GM18526 (cell line): ENCODE measurements around the gene MATR3.

Source experiments
- POLR2A ChIP-seq: IDR thresholded peaks from 3 replicates; pipeline ENCODE4 v1.6.1; 2011; ENCODE audit not compliant: insufficient read length; ENCODE audit errors: extremely low read depth

MATR3 gene

DNA sequence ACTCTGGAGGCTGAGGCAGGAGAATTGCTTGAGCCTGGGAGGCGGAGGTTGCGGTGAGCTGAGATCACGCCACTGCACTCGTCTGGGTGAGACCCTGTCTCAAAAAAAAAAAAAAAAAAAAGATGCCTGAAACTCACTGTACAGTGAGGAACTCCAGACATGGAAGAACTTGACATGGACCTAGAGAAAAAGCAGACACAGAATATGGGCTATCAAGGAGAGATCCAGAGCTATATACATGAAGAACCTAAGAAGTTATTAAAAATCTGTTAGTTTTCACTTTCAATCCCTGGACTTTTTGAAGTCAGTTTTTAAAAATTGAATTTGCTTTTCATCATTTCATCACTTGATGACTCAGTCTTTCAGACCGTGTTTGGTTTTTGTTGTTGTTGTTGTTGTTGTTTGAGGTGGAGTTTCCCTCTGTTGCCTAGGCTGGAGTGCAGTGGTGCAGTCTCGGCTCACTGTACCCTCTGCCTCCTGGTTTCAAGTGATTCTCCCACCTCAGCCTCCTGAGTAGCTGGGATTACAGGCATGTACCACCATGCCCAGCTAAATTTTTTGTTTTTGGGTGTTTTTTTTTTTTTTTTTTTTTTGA is 68.4 kb downstream of the MATR3 start:
- TF ChIP-seq POLR2A = no peak

DNA sequence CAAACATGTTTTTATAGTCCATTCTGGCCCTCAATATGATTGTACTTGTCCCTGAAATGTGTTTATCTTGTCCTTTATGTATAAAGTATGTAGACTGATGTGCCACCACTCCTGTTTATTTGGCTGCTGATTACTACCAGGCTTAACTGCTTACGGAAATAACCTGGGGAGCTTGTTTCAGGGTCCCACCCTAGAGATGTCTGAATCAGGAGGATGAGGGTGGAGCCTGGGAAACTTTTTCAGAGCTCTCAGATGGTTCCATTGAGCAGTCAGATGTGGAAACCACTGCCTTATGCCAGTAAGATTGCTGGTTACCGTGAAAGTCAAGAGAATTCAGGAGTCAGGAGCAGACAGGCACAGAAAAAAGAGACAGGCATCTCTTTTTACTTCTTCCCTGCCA is 70.4 kb downstream of the MATR3 start:
- TF ChIP-seq POLR2A = no peak

DNA sequence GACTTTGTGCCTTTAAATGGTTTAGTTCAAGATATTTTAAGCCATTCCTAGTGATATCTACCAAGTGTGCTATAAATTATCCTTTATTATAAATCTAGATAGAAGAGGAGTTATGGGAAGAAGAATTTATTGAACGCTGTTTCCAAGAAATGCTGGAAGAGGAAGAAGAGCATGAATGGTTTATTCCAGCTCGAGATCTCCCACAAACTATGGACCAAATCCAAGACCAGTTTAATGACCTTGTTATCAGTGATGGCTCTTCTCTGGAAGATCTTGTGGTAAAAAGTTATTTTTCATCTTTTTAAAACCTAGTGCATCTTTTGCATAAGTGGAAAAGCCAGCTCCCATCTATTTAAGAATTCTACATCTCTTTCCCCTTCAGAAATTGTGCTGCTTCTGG is 70.9 kb downstream of the MATR3 start:
- TF ChIP-seq POLR2A = no peak

DNA sequence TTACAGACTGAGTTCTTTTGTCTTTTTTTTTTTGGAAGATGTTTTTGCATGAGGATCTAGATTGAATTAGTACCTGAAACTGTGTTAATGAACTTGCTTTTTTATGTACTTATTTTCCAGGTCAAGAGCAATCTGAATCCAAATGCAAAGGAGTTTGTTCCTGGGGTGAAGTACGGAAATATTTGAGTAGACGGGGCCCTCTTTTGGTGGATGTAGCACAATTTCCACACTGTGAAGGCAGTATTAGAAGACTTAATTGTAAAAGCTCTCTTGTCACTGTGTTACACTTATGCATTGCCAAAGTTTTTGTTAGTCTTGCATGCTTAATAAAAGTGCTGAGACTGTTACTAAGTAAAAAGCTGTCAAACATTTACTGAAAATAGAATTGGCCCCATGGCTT is 75.1 kb downstream of the MATR3 start:
- TF ChIP-seq POLR2A = no peak

DNA sequence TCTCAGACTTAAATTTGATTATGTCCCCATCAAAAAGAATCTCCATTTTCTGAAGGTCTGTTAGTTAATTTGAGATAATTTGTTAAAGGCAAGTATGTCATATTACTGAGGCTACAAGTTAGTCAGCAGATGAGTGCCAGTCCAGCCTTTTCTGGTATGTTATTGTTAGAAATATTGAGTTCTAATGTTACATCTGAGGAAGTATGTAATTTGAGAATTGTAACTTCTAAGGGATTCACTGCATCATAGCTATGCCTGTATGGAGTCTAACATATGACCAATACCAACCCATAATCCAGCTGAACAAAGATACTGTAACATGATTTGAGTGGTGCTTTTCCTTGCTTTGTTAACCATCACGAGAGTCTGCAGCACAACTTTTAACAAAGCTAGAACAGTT is 75.6 kb downstream of the MATR3 start:
- no peak for TF ChIP-seq POLR2A

DNA sequence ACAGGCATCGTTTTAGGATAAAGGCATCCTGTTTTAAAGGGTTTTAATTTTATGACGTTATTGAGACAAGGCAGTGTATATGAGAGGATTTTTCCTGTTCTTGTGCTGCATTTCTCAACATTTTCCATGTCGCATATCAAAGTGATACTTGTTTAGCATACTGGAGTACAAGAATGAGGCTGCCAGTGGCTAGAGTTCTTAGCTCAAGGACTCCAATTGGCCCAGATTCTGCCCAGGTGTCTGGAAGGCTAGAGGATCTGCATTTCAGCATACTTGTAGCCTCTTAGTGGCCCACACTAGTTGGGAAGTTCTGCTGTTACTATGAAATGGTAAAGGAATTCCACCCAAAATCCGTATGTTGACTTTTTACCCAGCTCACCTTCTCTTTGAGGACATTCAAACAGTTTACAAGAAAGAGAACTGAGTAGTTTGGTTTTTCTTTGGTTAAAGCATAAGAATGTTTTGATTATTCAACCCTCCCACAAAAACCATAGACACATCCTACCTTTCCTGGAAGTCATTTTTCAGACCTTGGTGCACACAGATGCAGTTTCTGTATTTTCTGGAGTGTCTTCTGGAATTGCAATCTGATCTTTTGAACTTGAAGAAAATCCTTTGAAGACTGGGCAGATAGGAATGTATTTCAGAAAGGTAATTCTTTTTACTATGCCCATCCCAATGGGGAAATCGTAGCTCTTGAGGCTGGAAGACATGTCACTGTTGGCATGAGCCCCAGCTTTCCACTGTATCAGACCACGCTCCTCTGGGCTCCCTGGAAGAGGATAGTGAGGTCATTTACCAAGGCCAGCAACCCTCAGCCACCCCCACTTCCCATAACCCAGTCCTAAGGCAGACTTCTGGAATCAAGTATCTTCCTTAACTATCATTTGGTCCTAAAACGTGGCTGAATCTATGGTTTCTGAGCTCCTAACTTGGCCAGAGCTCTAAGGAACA is 78.2 kb downstream of the MATR3 start:
- TF ChIP-seq POLR2A = no peak

DNA sequence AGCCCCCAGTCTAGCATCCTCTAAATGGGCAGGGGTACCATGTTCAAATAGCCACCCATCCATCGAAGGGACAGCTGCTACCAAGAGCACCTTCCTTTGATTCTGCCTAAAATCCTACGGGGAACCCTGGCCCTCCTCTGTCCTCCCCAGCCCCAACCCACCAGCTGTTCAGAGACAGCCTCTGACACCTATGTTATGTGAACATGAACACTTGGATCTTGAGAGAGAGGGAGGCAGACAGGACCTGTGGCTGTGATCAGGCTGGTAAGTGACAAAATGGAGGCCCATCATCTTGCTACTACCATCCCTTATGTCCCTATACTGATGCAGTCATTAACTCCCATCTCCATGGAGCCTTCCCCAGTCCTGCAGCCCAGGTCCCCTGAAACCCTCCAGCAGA is 81.4 kb downstream of the MATR3 start:
- no peak for TF ChIP-seq POLR2A

DNA sequence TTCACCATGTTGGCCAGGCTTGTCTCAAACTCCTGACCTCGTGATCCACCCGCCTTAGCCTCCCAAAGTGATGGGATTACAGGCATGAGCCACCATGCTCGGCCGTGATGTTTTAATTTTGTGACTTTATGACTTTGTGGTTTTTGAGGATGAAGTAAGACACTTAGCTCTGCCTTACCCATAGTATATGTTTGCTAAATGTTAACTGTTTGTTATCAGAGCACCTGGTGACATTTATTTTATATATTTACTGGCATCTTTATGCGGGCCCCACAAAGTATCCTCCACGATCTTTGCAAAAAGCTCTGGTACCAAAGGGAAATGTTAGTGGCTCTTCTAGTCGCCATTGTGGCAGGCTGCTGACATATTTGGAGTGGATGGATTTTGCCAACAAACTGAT is 82.8 kb downstream of the MATR3 start:
- TF ChIP-seq POLR2A = no peak

DNA sequence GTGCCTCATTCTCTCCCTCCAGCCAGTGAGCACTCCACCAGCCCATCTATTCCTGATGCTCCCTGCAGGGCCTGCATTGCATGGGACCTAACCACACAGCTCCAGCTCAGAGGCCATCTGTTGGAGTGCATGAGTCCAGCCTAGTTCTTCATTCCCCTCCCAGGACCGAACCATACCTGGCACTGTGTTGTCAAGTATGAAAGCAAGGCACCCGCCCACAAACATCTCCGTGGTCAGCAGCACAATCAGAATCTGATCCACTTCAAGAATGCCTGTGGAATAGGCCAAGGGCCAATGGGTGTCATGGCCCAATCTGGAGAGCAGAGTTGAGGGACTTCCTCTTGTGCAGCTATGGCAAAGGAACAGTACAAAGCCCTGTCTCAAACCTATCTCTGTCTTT is 83.7 kb downstream of the MATR3 start:
- TF ChIP-seq POLR2A = no peak

DNA sequence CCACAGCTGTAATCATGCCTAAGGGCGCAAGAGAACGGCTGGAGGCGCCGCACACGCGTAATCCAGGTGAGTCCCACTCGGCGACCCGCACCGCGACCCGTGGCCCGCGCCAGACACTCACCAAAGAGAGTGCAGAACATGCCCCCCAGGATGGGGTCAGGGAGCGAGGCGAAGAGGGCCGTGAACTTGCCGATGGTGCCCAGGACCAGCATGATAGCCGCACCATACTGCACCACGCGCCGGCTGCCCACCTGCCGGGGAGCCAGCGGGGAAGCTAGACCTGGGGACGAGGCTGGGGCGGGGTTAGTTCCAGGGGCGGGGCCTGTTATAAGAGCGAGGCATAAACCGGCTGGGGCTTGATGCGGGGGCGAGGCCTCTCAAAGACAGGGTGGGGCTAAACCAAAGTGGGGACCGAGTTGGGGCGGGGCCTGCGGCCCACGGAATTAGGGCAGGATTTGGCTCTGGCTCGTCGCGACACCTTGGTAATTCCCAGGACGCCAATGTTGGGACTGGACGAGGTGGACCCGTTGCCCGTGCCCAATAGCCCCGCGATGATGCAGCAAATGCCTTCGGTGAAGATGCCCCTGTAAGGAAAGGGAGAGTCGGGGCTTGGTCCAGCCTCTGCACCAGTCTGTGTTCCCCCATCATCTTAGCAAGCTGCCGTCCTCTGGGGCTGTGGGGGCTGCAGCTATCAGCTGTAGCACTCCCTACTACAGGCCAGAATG is 84.7 kb downstream of the MATR3 start:
- no peak for TF ChIP-seq POLR2A

DNA sequence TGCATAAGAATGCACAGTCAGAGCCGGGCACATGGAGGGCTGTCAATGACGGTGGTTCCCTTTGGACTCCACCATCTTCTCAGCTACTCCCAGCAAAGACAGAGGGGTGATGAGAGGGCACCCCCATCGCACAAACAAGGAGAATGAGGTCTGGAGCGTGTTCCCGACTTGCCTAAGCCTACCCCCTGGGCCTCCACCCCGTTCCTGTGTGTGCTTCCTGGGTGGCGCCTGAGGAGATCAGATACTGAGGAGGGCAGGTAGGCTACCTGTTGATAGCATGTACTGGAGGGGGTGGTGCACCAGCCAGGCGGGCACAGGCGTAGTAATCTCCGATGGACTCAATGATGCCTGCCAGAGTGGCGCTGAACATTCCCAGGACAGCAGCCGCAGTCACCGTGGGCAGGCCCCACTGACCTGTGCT is 85.4 kb downstream of the MATR3 start:
- no peak for TF ChIP-seq POLR2A

DNA sequence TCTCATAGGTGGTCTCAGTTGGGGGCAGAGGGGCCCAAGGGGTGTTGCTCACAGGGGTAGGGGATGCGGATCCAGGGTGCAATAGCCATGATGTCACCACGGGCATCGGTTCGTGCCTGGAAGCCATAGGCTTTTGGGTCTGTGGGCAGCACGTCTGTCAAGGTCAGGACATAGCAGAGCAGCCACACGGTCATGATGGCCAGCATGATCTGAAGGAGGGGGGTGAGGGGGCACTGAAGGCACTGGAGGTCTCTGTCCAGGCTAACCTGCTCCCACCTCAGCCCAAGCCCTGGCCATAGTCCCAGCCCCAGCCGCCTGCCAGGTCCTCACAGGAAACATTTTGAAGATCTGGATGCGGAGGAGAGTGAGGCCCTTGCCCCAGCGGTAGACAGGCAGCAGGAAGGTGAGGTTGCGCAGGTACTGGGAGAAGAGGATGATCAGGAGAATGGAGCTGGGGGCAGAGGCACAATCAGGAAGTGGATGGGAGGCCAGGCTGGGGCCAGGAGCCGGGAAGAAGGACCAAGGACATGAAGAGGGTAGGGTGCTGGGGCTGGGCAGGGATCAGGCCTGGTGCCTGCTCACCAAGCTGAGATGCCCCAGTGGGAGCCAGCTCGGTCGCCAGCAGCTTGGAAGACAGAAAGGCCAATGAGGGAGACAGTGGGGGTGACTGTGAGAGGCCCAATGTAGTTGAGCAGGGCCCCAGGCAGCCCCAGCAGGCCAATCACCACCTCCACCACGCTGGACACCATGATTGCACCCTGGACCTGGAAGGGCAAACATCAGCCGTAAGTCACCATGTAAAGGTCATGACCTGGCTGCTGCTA is 86.3 kb downstream of the MATR3 start:
- no peak for TF ChIP-seq POLR2A
